Body of pancreas (tissue), 4 donors: Measurements from ENCODE around the gene SPP1.

Experiments used
- POLR2A ChIP-seq, 3 donors: fragments of 450-650 bp; IDR thresholded peaks; one replicate each; pipeline ENCODE4 v1.6.1; 2016; ENCODE audit warnings: antibody characterized with exemption in 3 of 3, mild to moderate bottlenecking in 2 of 3
- TF ChIP-seq, protein P1 (sequence below), 7 experiments: fragments of 450-650 bp in 4 of 7; fragments of 200-600 bp in 3 of 7; sonication (generic) in 3 of 7; IDR thresholded peaks; one replicate each; pipeline ENCODE4 v1.5.1; 2016 to 2019; ENCODE audit warnings: antibody characterized with exemption in 7 of 7

DNA sequence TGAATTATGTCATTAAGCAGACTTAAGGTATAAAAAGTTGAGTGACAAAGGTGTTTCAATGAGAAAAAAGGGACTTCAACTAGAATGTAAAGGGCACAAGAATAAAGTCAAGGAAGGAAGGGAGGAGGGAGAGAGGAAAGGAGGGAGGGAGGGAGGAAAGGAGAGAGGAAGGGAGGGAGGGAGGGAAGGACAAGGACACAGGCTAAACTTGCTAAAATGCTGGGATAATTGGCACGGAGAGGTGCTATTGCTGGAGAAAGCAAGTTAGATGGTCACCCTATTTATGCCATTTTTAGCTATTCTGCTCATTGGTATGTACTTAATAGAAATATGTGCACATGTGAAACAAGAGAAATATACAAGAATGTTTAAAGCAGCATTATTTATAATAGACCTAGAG is 44.9 kb upstream of the SPP1 start:
- TF ChIP-seq, protein P1, sequence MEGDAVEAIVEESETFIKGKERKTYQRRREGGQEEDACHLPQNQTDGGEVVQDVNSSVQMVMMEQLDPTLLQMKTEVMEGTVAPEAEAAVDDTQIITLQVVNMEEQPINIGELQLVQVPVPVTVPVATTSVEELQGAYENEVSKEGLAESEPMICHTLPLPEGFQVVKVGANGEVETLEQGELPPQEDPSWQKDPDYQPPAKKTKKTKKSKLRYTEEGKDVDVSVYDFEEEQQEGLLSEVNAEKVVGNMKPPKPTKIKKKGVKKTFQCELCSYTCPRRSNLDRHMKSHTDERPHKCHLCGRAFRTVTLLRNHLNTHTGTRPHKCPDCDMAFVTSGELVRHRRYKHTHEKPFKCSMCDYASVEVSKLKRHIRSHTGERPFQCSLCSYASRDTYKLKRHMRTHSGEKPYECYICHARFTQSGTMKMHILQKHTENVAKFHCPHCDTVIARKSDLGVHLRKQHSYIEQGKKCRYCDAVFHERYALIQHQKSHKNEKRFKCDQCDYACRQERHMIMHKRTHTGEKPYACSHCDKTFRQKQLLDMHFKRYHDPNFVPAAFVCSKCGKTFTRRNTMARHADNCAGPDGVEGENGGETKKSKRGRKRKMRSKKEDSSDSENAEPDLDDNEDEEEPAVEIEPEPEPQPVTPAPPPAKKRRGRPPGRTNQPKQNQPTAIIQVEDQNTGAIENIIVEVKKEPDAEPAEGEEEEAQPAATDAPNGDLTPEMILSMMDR (IDR thresholded peaks at IDR 0.05), result no peak
- TF ChIP-seq POLR2A (IDR thresholded peaks at IDR 0.05), result no peak
